Activated gamma-delta T cell treated with Interleukin-2 at 50 U/mL for 16 hours (primary cell): Measurements from ENCODE around the gene KIAA1191.
A peak's percentile ranks its signal among the peaks of the same experiment; 100 is the strongest.
"Not testable (repeated sequence)": the region's sequence is repeated elsewhere in the genome, so short reads cannot be mapped to it uniquely, and the experiment has no call there.

Experiments used
- DNase-seq: peaks from one replicate; pipeline ENCODE4 v3.0.0-alpha.2; 2020

The KIAA1191 gene, protein sequence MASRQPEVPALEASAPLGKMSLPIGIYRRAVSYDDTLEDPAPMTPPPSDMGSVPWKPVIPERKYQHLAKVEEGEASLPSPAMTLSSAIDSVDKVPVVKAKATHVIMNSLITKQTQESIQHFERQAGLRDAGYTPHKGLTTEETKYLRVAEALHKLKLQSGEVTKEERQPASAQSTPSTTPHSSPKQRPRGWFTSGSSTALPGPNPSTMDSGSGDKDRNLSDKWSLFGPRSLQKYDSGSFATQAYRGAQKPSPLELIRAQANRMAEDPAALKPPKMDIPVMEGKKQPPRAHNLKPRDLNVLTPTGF

DNA sequence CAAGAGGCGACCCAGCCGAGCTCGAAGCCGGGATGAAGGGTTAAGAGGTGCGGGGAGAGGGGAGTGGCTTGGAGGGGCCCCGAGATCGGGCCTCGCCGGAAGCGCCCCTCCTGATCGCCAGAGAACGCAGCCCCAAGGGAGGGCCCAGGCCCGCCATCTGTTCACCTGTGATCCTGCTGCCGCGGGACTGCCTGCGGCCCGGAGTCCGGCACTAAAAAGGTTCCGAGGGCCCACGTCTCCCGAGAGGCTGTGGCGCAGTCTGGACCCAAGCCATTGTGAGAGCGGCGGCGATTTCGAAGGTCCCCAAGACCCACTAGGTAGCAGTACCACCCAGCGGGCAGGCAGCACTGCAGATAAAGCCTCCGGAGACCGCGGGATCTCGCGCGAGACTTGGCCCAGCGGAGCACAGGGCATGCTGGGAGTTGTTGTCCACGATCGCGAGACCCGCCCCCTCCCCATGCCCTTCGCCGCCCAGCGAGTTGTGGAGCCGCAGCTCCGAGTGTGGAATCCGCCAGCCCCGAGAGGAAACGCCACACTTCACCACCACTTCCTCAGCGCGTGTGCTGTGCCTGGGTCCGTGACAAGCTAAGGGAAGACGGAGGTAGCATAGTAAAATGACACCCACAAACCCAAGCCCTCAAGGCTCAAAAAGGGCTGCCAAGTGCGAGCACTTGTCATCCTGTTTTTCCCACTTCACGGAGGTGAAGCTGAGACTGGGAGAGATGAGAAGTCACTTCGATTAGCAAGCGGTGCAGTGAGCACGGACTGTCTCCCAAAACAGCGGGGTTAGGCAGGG, at the start of gene KIAA1191:
Gene KIAA1191 (minus strand): TSS at position 328 of the 796 bp plus-strand sequence. CDS start 2,256 bp downstream, outside the sequence.
- DNase-seq = peak; percentile 93

DNA sequence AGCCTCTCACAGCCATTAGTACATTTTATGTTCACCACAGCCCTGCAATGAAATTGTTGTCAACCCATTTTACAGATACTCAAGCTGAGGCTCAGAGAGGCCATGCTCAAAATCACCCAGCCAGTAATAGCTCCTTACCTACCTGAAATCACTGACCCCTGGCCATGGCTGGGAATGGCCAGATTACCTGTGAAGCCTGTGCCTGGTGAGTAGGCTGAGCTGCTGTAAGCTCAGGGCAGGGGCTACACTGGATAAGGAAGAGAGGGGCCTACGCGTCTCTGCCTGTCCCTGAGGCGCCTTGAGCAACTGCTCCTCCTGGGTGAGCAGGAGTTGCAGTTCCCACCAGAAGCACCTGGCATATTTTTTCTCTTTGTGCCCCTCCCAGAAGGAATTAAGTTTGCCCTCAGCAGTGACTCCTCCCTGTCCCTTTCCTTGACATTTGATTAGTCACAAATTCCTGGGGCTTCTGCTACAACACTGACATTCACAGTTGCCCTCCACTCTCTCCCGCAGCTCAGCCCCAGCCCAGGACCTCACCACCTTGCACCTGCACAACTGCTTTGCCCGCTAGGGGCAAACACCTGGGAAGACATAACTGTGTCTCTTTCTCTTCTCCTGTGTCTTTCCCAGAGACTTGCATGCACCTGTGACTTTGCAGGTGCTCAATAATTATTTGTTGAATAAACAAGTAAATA, 49.1 kb upstream of the KIAA1191 start:
- no peak for DNase-seq

DNA sequence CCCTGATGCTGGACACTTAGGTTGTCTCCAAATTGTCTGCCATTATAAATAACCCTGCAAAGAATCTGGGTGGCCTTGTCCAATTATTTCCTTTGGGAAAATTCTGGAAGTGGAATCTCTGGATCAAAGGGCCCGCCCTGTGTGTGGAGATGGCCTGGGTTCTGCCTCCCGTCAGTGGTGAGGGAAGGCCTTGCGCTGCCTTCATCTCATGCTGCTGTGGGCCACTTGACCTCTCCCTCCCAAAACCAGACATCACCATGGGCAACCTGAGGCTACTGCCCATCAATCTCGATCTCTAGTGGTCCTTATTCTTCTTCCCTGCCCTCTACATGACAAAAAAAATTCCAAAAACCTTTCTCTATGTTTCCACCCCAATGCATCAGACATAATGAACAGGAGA, 48.2 kb upstream of the KIAA1191 start:
- no peak for DNase-seq

DNA sequence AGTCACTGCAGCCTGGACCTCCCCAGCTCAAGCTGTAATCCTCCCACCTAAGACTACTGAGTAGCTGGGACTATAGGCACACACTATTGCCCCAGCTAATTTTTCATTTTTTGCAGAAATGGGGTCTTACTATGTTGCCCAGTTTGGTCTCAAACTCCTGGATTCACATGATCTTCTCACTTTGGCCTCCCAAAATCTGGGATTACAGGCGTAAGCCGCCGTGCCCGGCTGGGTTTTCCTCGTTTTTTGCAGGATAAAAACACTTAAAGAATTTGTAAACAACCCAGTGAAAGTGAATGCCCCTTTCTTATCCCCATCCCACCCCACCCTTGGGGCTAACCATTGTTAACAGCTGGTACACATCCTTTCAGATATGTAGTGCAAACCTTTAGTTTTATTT, 47.0 kb upstream of the KIAA1191 start:
- DNase-seq = no peak

DNA sequence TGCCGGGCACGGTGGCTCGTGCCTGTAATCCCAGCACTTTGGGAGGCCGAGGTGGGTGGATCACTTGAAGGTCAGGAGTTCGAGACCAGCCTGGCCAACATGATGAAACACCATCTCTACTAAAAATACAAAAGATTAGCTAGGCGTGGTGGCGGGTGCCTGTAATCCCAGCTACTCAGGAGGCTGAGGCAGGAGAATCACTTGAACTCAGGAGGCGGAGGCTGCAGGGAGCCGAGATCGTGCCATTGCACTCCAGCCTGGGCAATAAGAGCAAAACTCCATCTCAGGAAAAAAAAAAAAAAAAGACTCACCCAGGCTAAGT, 46.6 kb upstream of the KIAA1191 start:
- DNase-seq = not testable (repeated sequence)

DNA sequence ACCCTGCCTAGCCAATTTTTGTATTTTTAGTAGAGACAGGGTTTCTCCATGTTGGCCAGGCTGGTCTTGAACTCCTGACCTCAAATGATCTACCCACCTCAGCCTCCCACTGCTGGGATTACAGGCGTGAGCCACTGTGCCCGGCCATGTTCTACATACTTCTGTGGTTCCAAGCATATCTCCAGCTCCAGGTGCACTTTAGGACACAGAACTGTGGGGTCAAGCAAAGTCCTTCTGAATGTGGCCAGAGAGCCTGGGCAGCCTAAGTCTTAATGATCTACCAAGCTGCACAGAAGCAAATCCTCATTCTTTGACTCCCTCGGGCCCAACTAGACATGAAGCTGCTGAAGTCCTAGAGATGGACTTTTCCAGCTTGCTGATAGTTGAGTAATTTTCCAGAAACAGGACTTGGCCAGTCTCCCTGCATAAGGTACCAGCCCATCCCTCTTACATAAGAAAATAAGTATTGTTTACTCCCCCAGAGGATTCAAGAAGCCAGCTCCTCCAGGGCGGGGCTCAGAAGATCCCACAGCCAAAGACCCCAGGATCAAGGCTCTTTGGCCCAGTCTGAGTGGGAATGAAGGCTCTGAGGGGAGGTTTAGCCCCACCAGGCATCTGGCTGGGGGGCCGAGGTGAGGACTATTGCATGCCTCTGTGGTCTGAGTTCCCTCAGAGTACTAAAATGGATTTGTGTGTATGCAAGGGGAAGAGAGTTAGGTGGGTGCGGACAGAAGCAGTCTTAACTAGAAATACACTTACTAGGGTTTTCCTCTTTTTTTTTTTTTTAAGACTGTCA, 46.1 kb upstream of the KIAA1191 start:
- no peak for DNase-seq

DNA sequence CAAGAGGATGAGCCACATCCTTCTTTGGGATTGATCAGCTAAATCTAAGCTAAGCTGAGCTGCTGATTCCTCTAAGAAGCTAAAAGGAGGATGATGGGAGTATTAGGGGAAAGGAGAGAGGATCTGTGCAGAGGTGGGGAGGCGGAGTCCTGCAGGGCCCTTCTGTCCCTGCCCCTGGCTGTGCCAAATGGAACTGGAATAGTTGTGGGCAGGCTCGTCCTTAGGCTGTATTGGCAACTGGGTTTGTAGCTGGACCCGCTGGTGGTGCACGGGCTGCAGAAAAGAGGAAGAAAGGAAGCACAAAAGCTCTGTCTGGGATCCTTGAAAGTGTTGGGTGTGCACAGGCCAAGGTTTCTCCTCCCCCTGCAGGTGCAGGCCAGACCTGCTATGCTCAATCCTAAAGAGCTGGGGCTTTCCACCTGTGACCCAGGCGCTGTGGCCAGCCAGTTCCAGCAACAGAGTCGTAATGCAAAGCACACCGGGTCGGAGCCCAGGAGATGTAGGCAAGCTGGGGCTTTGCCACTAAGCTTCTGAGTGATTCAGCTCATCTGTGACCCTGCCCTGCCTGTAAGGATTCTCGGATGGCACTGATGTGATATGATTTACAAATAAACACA, 45.0 kb upstream of the KIAA1191 start:
- DNase-seq = no peak

DNA sequence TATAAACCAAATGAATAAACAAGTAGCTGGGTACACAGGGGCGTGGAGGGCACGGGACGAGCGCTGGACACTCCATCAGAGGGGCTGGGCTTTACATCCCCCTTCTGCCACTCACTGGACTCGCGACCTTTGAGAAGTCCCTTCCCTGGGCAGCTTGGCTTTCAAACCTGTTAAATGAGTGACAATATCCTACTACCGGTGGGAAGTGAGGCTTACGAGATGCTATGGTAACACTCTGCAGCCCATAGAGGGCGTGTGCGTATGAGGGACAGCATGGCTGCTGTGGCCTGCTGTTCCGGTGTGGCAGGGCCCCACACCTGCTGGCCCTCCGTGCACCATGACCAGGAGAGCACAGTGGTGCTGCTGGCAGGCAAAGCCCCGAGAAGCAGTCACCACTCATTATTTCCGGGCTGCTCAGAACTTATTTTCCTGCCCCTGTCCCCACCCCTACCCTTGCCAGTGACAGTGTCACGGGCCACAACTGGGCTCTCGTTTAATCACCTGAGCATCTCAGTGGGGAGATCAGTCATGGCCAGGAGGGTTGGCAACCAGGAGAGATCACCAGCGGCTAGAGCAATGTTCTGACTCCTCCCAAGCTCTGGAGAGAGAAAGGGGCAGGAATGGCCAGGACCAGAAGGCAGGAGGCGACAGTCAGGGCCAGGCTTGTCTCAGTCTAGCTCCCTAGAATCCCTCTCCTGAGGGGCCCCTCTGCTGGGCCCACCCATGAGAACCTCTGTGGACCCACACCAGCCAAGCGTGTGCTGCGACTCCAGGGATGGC, 44.3 kb upstream of the KIAA1191 start:
- no peak for DNase-seq

DNA sequence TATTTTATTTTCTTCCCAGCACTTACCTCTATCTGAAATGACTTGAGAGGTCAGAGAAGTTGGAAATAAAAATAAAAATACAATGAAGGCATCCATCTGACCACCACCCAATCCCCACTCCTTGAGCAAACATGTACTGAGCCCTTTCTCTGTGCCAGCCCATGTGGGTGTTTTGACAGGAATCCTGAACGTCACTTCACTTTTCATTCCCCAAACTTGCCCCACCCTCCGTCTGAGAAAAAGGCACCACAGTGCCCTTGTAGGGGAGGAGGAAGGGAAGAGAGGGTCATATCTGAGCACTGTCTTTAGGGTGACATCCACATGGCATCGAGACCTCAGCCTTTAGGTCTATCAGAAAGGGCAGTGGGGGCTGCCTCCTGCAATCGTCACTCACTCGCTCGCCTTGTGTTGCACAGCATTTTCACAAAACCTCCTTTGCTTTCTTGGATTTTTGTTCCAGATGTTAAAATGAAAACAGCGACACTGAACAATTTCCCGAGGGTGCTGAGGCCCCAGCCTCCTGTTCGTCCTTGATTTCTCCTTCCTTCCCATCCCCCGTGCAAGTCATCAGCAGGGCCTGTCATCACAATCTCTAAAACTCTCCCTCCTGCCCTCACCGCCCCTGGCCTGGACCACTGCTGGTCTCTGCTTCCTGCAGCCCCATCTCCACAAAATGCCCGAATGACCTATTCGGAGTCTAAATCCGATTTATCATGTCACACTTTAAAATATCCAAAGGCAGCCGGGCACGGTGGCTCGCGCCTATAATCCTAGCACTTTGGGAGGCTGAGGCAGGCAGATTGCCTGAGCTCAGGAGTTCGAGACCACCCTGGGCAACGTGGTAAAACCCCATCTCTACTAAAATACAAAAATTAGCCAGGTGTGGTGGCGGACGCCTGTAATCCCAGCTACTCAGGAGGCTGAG, 40.0 kb upstream of the KIAA1191 start:
- DNase-seq = no peak

DNA sequence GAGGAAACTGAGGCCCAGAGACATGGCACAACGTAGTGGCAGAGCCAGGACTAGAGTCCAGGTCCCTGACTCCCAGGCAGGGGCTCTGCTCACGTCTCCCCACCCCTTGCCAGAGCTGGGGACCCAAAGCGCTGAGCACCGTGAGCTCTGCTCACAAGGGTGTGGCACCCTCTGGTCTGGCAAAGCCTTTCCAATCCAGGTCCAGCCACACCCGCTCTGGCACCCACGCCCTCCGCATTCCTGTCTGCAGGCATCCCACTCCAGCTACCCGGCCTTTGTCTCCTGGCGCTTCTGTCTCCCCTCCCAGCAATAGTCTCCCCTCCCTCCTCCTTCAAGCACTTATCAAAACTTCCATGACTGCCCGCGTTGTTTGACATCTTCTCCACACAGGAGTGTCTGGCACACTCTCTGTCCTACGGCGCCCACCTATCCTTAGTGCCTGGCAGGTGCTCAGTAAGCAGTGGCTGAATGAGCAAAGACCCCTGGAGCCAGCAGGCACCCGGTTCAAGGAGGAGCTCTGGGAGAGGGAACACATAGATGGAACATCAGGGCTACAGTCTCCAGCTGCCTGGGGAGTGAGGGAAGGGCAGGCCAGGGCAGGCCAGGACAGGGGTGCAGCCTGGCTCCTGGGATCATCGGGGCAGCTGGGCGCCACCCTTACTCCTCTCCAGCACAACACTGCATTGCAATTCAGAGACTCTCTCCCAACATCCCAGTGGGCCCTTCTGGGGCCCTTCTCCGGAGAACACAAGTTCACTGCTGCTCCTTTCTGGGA, 39.0 kb upstream of the KIAA1191 start:
- DNase-seq = no peak

DNA sequence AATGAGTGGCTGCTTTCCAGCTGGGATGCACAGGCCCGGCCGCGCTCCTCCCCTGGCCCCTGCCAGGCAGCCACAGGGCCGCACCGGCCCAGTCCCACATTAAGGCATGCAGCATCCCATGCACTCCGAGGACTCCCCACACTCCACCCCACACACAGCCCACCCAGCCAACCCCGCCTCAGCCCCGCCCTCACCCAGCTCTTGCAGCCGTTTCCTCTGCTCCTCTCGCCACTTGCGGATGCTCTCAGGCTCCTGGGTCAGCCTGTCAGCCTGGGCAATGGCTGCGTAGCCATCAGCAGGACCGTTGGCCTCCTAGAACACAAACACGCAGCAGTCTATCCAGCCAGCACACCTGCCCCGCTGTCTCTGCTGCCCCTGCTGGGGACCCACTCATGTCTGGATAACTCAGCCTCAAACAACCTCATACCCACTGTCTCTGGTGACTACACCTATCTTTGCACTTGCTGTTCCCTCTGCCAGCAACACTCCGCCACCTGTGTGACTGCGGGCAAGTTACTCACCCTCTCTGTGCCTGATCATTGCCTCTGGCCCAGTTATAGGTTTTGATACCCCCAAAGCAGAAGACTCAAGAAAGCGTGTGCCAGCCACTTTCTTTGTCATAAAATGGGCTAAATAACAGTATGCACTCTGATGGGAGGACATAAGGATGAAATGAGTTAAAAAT, 36.3 kb upstream of the KIAA1191 start:
- no peak for DNase-seq

DNA sequence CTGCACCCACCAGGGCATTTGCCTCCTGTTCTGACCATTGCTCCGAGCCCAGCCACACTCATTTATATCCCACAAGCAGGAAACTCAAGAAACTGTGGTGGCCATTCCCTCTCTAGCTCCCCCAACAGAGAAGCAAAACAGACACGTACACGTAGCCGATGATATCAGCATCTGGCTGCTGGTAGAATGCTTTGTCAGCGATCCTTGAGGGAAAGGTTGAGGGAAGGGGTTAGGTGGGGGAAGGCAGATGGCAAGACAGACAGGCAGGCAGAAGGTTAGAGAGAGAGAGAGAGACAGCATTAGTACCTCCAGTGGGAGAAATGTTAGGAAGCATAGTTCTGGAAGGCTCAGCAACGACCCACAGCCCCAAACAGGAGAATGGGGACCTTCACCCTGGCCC, 34.8 kb upstream of the KIAA1191 start:
- no peak for DNase-seq

DNA sequence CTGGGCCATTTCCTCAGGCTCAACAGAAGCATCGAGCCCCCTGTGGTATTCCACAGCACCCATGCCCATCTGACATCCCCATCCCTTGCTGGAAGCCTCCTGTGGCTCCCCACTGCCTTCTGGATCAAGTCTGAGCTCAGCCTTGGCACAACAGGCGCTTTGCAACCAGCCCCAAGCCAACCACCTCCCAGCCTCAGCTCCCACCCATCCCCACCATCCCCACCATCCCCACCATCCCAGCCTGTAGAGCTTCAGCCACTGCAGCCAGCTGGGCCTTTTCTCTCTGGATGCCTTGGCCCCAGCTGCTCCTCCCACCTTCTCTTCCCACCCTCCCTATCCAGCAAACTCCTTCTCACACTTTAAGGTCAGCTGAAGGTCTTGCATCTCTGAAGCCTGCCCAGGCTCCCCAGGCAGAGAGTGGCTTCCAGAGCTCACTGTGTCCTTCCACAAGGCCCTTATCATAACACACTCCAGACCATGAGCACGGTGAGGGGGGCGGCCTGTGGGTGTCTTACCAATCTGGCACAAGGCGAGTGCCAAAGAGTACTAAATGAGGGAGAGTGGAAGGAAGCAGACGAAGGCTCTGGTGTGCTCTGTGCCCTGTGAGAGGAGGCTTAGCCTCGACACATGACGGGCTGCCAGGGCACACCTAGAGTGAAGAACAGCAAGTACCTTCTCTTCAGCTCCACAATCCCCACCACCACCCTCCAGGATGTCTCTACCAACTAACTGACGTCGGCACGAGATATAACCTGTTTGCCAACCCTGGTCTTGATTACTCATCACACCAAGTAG, 33.5 kb upstream of the KIAA1191 start:
- DNase-seq = no peak

DNA sequence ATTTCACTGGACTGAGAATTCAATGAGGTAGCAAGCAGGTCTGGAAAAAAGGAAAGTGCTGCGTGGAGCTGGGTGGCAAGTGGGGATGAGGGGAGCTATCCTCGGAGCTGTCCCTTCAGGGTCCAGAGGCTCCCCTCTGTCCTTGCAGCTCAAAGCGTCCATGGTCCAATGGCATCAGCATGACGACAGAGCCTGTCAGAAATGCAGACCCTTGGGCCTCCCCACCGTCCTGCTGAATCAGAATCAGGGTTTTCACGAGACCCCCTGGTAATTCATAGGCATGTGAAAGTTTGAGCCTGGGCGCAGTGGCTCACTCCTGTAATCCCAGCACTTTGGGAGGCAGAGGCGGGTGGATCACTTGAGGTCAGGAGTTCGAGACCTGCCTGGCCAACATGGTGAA, 32.5 kb upstream of the KIAA1191 start:
- no peak for DNase-seq

DNA sequence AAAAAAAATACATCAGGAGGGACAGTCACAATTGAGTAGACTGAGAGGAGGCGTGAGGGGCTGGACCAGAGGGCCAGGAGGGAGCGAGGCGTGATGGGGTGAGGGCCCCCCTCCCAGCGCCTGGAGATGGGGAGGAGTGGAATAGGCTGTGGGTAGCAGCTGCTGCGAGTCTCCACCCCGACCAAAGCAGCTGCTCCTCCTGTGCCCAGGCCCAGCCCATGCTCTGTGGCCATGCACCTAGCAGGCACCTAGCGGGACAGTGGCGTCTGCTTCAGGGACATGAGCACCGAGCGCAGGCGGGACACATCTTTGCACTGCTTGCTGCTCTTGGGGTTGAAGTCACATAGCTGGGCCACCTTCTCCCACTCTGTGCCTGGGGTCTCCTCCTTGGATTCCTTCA, 31.0 kb upstream of the KIAA1191 start:
- no peak for DNase-seq

DNA sequence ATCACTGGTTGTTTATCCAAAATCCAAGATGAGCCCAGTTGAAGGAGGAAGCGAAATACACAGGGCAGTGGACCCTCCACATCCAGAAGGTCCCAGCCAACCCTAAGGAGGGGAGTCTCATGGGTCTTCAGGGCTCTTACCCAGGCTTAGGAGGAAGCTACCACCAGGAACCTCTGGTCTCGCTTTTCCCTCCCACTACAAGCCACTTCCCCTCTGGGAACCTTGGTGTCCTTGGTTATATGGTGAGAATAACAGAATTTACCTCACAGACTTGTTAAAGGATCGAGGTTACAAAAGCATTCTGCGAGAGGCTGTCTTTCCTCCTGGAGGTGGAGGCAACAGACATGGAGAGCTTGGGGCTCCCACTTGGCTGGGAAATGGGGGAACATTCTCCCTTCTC, 30.4 kb upstream of the KIAA1191 start:
- no peak for DNase-seq

DNA sequence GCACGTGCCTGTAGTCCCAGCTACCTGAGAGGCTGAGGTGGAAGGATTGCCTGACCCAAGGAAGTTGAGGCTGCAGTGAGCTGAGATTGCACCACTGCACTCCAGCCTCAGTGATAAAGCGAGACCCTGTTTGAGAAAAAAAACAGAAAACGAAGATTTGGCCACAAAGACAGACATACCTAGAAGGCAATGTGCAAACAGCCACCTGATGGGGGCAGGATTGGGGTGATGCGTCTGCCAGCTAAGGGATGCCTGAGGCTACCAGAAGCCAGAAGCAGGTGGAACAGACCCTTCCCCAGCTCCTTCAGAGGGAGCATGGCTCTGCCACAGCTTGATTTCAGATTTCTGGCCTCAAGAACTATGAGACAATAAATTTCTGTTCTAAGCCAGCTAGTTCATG, 29.9 kb upstream of the KIAA1191 start:
- no peak for DNase-seq
